Skeletal muscle satellite cell (primary cell): ENCODE results near the gene TSTD2.
"Not testable (repeated sequence)": the region's sequence is repeated elsewhere in the genome, so short reads cannot be mapped to it uniquely, and the experiment has no call there.

Source experiments
- H3K27me3 ChIP-seq: 2 replicates; pipeline ENCODE4 v1.7.0; 2013; ENCODE audit warnings: low read length; ENCODE audit not compliant: control insufficient read depth, insufficient read depth
- H3K36me3 ChIP-seq: 2 replicates; pipeline ENCODE4 v1.7.0; 2013; ENCODE audit warnings: mild to moderate bottlenecking, control low read depth, low read length; ENCODE audit not compliant: insufficient read depth
- H3K4me1 ChIP-seq: 2 replicates; pipeline ENCODE4 v1.7.0; 2013; ENCODE audit warnings: low read length; ENCODE audit not compliant: control insufficient read depth, insufficient read depth
- H3K4me2 ChIP-seq: 2 replicates; pipeline ENCODE4 v1.7.0; 2013; ENCODE audit warnings: mild to moderate bottlenecking, low read length
- H3K4me3 ChIP-seq: 2 replicates; pipeline ENCODE4 v1.7.0; 2013; ENCODE audit warnings: low read length
- H3K9ac ChIP-seq: 2 replicates; pipeline ENCODE4 v1.7.0; 2013; ENCODE audit warnings: mild to moderate bottlenecking, low read depth, low read length, moderate library complexity
- H3K9me3 ChIP-seq: replicated peaks from 2 replicates; pipeline ENCODE4 v1.7.0; 2013; ENCODE audit warnings: mild to moderate bottlenecking, control low read depth, low read length

Gene TSTD2

GRCh38 chr9:97581590-97581989 lies 51.6 kb downstream of the TSTD2 start:
- not testable (repeated sequence) for H3K4me2 ChIP-seq, H3K27me3 ChIP-seq, H3K9me3 ChIP-seq, H3K36me3 ChIP-seq, H3K4me1 ChIP-seq, H3K9ac ChIP-seq, H3K4me3 ChIP-seq

- no peaks in the 10 kb centered on the region for H3K36me3 ChIP-seq
- H3K4me1 ChIP-seq: no peaks in the 10 kb centered on the region
- H3K4me2 ChIP-seq: no peak overlapping the region
- H3K4me3 ChIP-seq: no peak overlapping the region
- no peak overlapping the region for H3K9ac ChIP-seq
- peaks cover 9% of the 10 kb centered on the region for H3K27me3 ChIP-seq
- H3K9me3 ChIP-seq: no peaks in the 10 kb centered on the region
Observed at GRCh38 chr9:97579914-97580313, 53.3 kb downstream of the TSTD2 start.

DNA sequence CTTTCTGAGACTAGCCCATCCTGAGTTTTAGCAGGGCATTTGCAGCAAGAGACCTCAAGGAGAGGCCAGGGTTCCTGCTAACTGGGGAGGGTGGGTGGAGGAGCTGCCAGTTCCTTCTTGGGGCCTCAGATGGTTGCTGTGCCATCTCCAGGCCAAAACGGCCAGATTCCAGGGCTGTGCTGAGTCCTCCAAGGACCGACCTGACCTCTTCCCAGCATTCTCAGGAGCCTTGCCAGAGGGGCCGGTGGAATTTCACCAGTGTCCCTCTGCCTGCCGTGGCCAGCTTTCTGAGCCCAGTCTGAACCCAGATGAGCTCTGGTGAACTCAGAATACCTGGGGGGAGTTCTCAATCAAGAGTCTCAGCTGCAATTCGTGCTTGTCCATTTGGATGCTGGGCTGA lies 54.3 kb downstream of the TSTD2 start:
- Histone ChIP-seq H3K27me3 (peaks cover 9% of the 10 kb centered on the region), H3K36me3 (no peaks in the 10 kb centered on the region), H3K4me3 (no peak overlapping the region), H3K4me2 (no peak overlapping the region), H3K9me3 (no peaks in the 10 kb centered on the region), H3K9ac (no peak overlapping the region), H3K4me1 (no peaks in the 10 kb centered on the region)

DNA sequence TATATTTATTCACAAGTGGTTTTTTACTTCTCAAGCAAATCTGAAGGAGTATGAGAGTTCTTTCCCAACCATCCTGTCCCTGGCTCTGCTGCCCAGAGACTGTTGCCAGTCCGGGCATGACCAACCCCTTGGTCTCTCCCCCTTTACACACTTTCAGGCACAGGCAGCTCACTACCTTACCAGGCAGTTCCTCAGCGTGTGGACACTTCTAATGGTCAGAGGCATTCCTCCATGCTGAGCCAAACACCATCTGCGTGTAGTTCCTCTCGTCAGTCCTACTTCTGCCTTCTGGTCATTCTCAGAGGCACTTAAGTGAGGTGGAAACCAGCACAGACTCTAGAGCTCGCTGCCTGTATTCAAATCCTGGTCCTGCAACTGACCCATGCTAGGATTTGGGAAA lies 56.1 kb downstream of the TSTD2 start:
- peaks cover 9% of the 10 kb centered on the region for H3K27me3 ChIP-seq
- no peak overlapping the region for H3K4me3 ChIP-seq
- no peak overlapping the region for H3K4me2 ChIP-seq
- H3K36me3 ChIP-seq: no peaks in the 10 kb centered on the region
- no peak overlapping the region for H3K9ac ChIP-seq
- no peaks in the 10 kb centered on the region for H3K9me3 ChIP-seq
- H3K4me1 ChIP-seq: no peaks in the 10 kb centered on the region

GRCh38 chr9:97575673-97576200 lies 57.4 kb downstream of the TSTD2 start:
- peaks cover 9% of the 10 kb centered on the region for H3K27me3 ChIP-seq
- H3K4me3 ChIP-seq: no peak overlapping the region
- no peaks in the 10 kb centered on the region for H3K36me3 ChIP-seq
- H3K9ac ChIP-seq: no peak overlapping the region
- no peak overlapping the region for H3K4me2 ChIP-seq
- H3K9me3 ChIP-seq: no peaks in the 10 kb centered on the region
- H3K4me1 ChIP-seq: peaks cover 4% of the 10 kb centered on the region

DNA sequence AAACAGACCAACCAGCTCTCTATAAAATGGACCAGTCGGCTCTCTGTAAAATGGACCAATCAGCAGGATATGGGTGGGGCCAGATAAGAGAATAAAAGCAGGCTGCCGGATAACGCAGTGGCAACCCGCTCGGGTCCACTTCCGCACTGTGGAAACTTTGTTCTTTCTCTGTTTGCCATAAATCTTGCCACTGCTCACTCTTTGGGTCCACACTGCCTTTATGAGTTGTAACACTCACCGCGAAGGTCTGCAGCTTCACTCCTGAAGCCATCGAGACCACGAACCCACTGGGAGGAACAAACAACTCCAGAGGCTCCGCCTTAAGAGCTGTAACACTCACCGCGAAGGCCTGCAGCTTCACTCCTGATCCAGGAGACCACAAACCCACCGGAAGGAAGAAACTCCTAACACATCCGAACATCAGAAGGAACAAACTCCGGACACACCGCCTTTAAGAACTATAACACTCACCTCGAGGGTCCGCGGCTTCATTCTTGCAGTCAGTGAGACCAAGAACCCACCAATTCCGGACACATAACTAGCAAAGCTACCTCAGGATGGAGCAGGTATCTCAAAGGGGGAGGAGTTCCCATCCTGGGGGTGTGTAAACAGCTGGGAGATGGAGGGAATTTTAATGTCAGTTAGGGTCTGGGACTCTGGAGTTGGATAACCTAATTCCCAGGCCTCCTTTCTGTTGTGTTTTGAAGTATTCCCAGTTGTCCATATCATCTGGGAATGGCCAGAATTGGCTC lies 58.1 kb downstream of the TSTD2 start:
- H3K4me1 ChIP-seq, H3K4me2 ChIP-seq, H3K9ac ChIP-seq, H3K36me3 ChIP-seq, H3K4me3 ChIP-seq, H3K9me3 ChIP-seq: not testable (repeated sequence)
- peaks cover 14% of the 10 kb centered on the region for H3K27me3 ChIP-seq

GRCh38 chr9:97574101-97574571 lies 59.0 kb downstream of the TSTD2 start:
- H3K9ac ChIP-seq, H3K4me2 ChIP-seq, H3K4me3 ChIP-seq, H3K4me1 ChIP-seq, H3K9me3 ChIP-seq, H3K36me3 ChIP-seq: not testable (repeated sequence)
- H3K27me3 ChIP-seq: peaks cover 21% of the 10 kb centered on the region

DNA sequence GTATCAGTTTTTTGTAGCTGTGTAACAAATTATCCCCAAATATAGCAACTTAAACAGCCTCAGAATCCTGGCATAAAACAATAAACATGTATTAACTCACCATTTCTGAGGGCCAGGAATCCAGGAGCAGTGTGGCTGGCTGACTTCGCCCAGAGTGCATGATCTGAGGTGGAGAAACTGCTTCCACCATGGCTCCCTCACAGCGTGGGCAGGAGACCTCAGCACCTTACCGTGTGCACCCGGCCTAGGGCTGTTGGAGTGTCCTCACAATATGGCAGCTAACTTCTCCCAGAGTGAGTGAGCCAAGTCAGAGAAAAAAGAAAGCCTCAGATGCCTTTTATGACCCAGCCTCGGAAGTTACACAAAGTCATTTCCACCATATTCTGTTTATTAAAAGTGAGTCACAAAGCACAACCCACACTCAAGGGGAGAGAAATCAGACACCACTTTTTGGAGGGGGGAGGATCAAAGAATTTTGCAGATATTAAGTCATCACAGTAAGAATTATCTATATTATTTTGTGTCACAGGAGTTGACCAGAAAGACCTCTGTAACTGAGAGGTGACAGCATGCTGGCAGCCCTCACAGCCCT lies 59.6 kb downstream of the TSTD2 start:
- Histone ChIP-seq H3K27me3 (peaks cover 21% of the 10 kb centered on the region), H3K9ac (no peak overlapping the region), H3K9me3 (no peaks in the 10 kb centered on the region), H3K4me1 (peaks cover 5% of the 10 kb centered on the region), H3K4me3 (no peak overlapping the region), H3K4me2 (no peak overlapping the region), H3K36me3 (no peaks in the 10 kb centered on the region)

- Histone ChIP-seq H3K4me1 (peaks cover 5% of the 10 kb centered on the region), H3K27me3 (peaks cover 25% of the 10 kb centered on the region), H3K36me3 (no peaks in the 10 kb centered on the region)
Observed at GRCh38 chr9:97572892-97573365, 60.2 kb downstream of the TSTD2 start.

GRCh38 chr9:97572196-97572891 lies 60.8 kb downstream of the TSTD2 start:
- no peaks in the 10 kb centered on the region for H3K9me3 ChIP-seq
- peaks cover 5% of the 10 kb centered on the region for H3K4me1 ChIP-seq

More at GRCh38 chr9:97572892-97573365, 60.2 kb downstream of the TSTD2 start:
- H3K9me3 ChIP-seq: no peaks in the 10 kb centered on the region
- no peak overlapping the region for H3K9ac ChIP-seq
- no peak overlapping the region for H3K4me3 ChIP-seq
- H3K4me2 ChIP-seq: no peak overlapping the region

GRCh38 chr9:97571664-97572063 lies 61.5 kb downstream of the TSTD2 start:
- H3K4me1 ChIP-seq: peaks cover 5% of the 10 kb centered on the region
- H3K4me2 ChIP-seq: no peak overlapping the region
- no peaks in the 10 kb centered on the region for H3K9me3 ChIP-seq
- no peaks in the 10 kb centered on the region for H3K36me3 ChIP-seq
- H3K27me3 ChIP-seq: peaks cover 29% of the 10 kb centered on the region
- H3K9ac ChIP-seq: no peak overlapping the region
- H3K4me3 ChIP-seq: no peak overlapping the region

More at GRCh38 chr9:97572196-97572891, 60.8 kb downstream of the TSTD2 start:
- peaks cover 29% of the 10 kb centered on the region for H3K27me3 ChIP-seq
- no peak overlapping the region for H3K4me2 ChIP-seq
- no peak overlapping the region for H3K9ac ChIP-seq
- H3K36me3 ChIP-seq: no peaks in the 10 kb centered on the region
- no peak overlapping the region for H3K4me3 ChIP-seq
